ENCODE measurements around the gene WDR49.
A peak's percentile ranks its signal among the peaks of the same experiment; 100 is the strongest.

The WDR49 gene

GRCh38 chr3:167487556-167487955 lies 166.2 kb downstream of the WDR49 start:
- DNase-seq (ENCODE audit: low spot score) = no peak

- DNase-seq (ENCODE audit: low spot score) = no peak
Measured at GRCh38 chr3:167484551-167484950, 169.2 kb downstream of the WDR49 start.

- no peak for DNase-seq (ENCODE audit: low spot score)
Measured at GRCh38 chr3:167483708-167484475, 169.8 kb downstream of the WDR49 start.

- no peak for DNase-seq (ENCODE audit: low spot score)
Measured at GRCh38 chr3:167481164-167481563, 172.6 kb downstream of the WDR49 start.

- DNase-seq (ENCODE audit: low spot score) = no peak
Measured at GRCh38 chr3:167480748-167481147, 173.0 kb downstream of the WDR49 start.

- no peak for DNase-seq (ENCODE audit: low spot score)
Measured at GRCh38 chr3:167473863-167474262, 179.9 kb downstream of the WDR49 start, which contains the start of gene SERPINI2. SERPINI2 (minus strand) TSS chr3:167474042; CDS start chr3:167471834, 2,208 bp downstream.

DNA sequence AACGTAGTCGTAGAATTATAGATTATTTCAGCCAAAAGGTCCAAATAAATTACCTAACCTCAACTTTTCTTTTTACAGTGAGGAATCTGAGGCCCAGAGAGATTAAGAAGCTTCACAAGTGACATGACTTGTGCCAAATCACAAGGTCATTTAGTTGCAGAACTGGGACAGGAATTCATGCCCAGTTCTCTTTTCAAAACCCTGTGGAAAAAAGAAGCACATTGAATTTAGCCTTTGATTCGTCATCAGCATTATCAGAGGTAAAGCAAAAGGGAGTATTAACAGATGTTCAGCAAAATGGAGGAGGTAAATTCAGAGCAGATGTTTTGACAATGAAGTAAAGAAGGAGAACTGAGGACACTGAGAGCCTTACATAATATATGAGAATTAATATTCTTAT lies 184.4 kb downstream of the WDR49 start:
- DNase-seq (ENCODE audit: low spot score) = no peak

GRCh38 chr3:167467848-167468611 lies 185.7 kb downstream of the WDR49 start:
- DNase-seq (ENCODE audit: low spot score) = no peak

DNA sequence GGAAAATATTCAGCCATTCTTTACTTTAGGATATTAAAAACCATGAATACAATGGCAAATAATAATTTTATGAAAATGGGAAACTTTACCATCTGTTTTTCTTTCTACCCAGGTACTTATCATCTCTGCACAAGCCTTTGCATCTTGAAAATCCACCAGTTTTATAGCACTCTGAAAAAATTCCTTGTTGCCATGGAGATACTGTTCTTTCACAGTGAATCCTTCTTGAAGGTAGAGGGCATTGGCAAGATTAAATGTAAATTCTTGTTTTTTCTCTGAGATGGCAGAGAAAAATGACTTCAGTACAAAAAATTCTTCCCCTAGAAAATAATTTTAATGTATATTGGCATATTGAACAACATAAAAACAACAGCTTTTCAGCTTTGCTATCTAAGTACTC lies 186.8 kb downstream of the WDR49 start:
- peak; percentile 56 for DNase-seq (ENCODE audit: low spot score)

- DNase-seq (ENCODE audit: low spot score) = no peak
Measured at GRCh38 chr3:167456157-167456799, 197.5 kb downstream of the WDR49 start.

GRCh38 chr3:167453815-167454214 lies 199.9 kb downstream of the WDR49 start:
- no peak for DNase-seq (ENCODE audit: low spot score)

GRCh38 chr3:167451282-167451681 lies 202.5 kb downstream of the WDR49 start:
- DNase-seq (ENCODE audit: low spot score) = no peak

DNA sequence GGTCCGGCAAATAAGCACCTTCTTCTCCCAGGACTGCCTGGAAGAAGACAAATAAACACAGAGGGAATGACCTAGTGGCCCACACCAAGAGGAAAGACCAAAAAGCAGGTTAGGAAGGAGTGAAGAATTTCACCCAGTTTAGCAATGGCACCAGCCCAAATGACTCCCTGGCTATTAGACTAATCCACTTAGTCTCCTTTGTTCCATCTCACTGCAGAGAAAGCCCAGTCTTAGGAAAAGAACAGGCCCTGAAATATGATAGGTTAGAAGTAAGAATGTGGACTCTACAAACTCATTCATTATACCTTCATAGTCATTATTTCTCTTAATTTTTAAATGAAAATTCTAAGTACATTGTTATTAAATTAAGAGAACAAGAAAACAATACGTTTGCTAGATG lies 203.1 kb downstream of the WDR49 start:
- no peak for DNase-seq (ENCODE audit: low spot score)

DNA sequence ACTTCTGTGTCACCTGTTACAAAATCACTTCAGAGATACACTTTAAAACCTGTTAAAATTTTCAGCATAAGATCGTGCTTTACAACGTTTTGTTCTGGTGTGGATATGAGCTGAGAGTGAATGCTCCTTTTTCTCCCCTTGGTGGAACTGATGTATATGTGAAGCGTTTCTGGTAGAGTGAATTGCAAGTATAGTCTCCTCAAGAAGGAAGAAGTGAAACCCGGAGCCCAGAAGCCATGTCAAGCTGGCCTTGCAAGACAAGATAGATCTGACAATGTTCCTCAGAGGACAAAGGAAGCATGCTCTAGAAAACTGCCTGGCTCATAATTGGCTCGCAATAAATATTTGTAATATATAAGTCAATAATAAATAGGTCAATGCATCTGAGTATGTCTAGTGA lies 203.5 kb downstream of the WDR49 start:
- DNase-seq (ENCODE audit: low spot score) = no peak

- DNase-seq (ENCODE audit: low spot score) = no peak
Measured at GRCh38 chr3:167445491-167445890, 208.3 kb downstream of the WDR49 start.

DNA sequence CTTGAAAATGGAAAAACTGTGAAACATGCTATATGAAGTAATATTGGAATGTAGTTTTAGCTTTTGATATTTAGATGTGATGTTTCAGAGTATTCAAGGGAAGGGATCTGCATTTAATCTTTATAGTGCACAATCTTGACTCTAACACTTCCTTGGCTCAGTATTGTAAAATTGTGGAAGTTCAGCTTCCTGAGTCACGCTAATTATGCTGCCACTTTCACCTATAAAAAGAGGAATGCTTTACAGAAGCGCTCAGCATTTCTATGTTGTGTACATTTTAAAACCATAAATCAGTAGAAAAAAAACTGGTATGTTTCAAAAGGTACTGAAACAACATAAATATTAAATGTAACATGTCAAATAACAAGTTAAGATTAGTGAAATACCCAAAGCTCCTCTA lies 212.5 kb downstream of the WDR49 start:
- DNase-seq (ENCODE audit: low spot score) = no peak

DNA sequence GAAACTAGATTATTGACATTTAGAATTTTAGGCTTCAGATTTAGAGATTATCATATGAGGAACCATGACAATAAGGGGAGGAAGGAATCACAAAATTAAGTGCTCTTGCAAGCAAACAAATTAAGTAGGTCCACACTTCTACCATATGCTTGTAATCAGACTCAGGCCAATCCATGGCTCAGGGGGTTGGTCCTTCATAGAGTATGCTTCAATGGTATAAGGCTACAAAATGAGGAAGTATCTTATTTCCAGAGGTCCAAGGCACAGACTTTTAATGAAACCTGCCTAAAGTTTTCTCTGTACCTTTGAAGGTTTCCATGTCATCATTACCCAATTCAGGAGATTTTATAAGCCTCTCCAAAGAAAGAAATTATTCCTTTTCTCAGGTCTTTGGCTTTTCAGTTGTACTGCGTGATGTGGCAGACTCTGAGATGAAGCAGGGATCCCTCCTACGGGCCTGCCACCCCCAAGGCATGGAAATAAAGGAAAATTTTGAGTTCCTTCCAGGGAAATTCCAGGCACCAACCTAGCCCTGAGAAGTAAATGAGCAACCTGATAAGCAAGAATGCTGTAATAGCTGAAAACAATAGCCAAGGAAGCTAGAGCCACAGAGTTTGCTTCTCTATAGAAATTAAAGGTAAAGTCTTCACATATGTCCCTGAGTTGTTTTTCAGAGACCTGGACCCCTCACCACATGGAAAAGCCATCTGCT lies 216.2 kb downstream of the WDR49 start:
- peak; percentile 46 for DNase-seq (ENCODE audit: low spot score)

Measured in putamen (tissue), 1 donor.